ENCODE results near the gene ZNF432. TPM values are rescaled to one million over a fixed set of nuclear protein-coding genes. Genes with fewer than 3 reads are reported as not detected.
A peak's percentile ranks its signal among the peaks of the same experiment; 100 is the strongest.
"Not testable (repeated sequence)": the region's sequence is repeated elsewhere in the genome, so short reads cannot be mapped to it uniquely, and the experiment has no call there.

ZNF432 gene
- total RNA-seq (1 to 10 TPM; 3.1 to 6.4 (median 4.5) TPM), polyA plus RNA-seq (1 to 10 TPM; 3.4 to 6.6 (median 4.2) TPM)
- long read RNA-seq, donor 1, partial matches to known transcripts: 0 of 5 reads
- long read RNA-seq, donor 1, other reads (novel, unspliced or antisense): 1 of 5 reads
- long read RNA-seq, donor 2, partial matches to known transcripts: 0 of 2 reads
- long read RNA-seq, donor 2, other reads (novel, unspliced or antisense): 1 of 2 reads

DNA sequence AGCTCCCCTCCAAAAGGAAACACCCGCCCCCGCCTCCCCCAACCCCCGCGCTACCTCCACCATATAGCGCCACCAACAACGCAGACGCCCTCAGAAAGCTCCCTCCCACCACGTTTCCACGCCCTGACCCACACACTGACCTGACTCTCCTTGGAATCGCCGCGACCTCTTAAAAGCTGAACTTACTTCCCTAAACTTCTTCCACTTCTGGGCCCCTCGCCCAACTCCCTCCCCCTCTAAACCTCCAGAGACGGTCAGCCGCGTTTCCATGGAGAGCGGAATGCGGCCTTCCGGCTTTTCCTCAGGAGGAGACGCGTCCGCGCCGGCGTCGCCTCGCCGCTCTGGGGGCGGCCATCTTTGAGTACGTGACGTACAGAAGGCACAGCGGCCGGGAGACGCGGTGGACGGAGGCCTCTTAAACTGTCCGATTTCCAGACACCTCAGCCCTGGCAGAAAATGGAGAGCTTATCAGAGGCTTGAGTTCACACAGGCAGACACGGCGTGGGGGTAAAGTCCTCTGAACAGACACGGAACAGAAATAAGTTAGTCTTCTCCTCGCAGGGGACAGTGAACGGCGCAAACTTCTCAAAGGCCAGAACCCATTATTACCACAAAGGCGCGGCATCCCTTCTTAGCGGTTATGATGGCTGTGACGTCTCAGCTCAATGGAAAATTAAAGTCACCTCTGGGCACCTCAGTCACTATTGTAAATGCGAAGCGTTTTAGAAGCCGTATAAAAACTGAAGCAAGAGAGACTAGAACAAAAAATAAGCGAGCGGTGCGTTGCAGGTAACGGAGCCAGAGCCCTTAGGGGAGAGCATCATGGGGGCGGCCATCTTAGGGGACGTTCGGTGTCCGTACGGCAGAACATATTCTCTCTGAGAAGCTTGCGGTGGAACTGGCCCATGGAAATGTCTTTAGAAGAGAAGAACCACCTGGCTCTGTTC is at the start of gene ZNF432:
TSS of gene ZNF432 (minus strand) at position 284 of the 947 bp plus-strand sequence. CDS start 1,970 bp downstream, outside the sequence.
- Histone ChIP-seq H3K36me3 (ENCODE audit: insufficient read depth in 1 of 2, low read depth in 1 of 2) (peaks cover 4 to 32% of the 10 kb centered on the region in 2 donors), H3K4me3 (peak within 1 kb of the TSS; percentile 74), H3K27ac (peak within 1 kb of the TSS; percentile 92), H3K4me1 (no peaks in the 10 kb centered on the region), H3K9me3 (peaks cover 47% of the 10 kb centered on the region), H3K27me3 (ENCODE audit: insufficient read depth in 3 of 3, low read length in 2 of 3) (no peaks in the 10 kb centered on the region)
- ATAC-seq (peak; percentile 99), DNase-seq (peak; percentile 96 to 97)
- TF ChIP-seq, protein P1, sequence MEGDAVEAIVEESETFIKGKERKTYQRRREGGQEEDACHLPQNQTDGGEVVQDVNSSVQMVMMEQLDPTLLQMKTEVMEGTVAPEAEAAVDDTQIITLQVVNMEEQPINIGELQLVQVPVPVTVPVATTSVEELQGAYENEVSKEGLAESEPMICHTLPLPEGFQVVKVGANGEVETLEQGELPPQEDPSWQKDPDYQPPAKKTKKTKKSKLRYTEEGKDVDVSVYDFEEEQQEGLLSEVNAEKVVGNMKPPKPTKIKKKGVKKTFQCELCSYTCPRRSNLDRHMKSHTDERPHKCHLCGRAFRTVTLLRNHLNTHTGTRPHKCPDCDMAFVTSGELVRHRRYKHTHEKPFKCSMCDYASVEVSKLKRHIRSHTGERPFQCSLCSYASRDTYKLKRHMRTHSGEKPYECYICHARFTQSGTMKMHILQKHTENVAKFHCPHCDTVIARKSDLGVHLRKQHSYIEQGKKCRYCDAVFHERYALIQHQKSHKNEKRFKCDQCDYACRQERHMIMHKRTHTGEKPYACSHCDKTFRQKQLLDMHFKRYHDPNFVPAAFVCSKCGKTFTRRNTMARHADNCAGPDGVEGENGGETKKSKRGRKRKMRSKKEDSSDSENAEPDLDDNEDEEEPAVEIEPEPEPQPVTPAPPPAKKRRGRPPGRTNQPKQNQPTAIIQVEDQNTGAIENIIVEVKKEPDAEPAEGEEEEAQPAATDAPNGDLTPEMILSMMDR (IDR thresholded peaks at IDR 0.05): no peak
- intact Hi-C loops (cut with DNase I): loop anchor here (2.0 to 5.0 kb wide), 2 partner anchors 20 to 62 kb away; partner anchors contain the start of genes ZNF614 (in 2 of the 2) and ZNF350 (in 1 of the 2)
- WGBS, 3 donors: 1% methylated on average over 60 of the region's 60 CpGs

DNA sequence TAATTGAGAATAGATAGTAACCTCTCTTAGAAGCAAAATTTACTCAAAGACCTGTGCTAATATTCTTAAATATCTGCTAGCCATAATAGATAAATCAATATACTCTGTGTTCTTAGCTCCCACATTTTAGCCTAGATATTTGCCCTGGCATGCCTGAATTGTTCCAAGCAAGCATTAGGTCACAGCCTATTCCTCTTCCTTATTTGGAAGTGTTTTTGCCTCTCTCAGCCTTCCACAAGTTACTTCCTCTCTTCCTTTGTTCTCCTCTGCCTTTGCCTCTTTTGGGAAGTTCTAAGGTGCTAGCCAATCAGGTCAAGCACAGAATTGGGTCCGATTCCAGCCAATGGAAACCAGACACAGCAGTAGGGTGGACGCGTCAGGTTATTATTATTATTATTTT is 47.8 kb upstream of the ZNF432 start:
- Histone ChIP-seq H3K9me3 (peaks cover 38% of the 10 kb centered on the region), H3K4me3 (peak overlapping the region; percentile 98)

DNA sequence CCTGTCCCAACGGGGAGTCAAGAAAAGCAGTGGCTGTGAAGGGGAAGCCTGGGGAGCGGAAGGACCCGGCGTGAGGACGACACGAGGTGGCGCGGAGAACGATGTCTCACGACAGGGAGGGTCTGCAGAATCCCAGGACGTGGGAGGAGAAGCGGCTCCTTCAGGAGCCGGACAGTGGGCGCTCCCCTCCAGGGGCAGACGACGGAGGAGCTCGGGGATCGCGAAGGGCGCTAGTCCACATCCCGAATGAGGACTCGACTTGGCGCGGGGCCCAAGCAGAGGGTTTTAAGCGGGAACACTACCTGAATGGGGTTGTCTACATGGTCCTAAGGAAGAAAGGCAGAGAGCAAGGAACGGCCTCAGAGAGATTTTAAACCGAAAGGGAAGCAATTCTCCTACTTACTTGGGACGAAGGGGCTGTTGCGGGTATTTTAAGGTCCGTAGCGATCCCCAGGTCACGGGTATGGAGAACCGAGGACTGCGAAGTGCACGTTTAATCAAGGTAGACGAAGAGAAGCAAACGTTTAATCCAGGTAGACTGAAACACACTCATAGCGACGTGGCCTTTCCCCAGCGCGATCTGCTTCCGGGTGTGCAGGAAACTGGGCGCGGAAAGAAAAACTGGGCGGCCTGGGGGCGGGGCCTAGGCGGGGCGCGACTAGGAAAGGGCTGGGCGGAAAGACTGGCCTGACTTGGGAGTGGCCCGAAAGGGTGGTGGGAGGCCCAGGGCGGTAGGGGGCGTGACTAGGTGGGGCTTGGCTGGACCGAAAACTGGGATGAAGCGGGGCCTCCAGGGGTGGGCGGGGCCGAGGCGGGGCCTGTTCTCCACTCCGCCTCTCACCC is 46.8 kb upstream of the ZNF432 start, which contains the start of gene ZNF841:
TSS of gene ZNF841 (minus strand) at position 594 of the 843 bp plus-strand sequence. CDS start 10,964 bp downstream, outside the sequence.
- peak; percentile 99 to 100 (median 100) for ATAC-seq
- H3K4me3 ChIP-seq: peak within 1 kb of the TSS; percentile 98
- peaks cover 5% of the 10 kb centered on the region for H3K4me1 ChIP-seq
- peaks cover 0 to 20% of the 10 kb centered on the region in 2 donors for H3K36me3 ChIP-seq (ENCODE audit: insufficient read depth in 1 of 2, low read depth in 1 of 2)
- WGBS, 3 donors: 1% methylated on average over 59 of the region's 59 CpGs
- no peaks in the 10 kb centered on the region for H3K27me3 ChIP-seq (ENCODE audit: insufficient read depth in 3 of 3, low read length in 2 of 3)
- DNase-seq: peak; percentile 96
- H3K27ac ChIP-seq: peak within 1 kb of the TSS; percentile 72
- H3K9me3 ChIP-seq: peaks cover 32% of the 10 kb centered on the region
- TF ChIP-seq, protein P1 (IDR thresholded peaks at IDR 0.05): no peak
- intact Hi-C loops (cut with DNase I): loop anchor here in 1 of 2 donors (5.0 kb wide), 1 partner anchor 43 kb away; no protein-coding TSS in a partner anchor

More for the DNA sequence above, 47.8 kb upstream of the ZNF432 start:
- H3K4me1 ChIP-seq; DNase-seq; ATAC-seq; H3K27me3 ChIP-seq (ENCODE audit: insufficient read depth in 3 of 3, low read length in 2 of 3); H3K27ac ChIP-seq: not testable (repeated sequence)
- intact Hi-C loops (cut with DNase I): loop anchor here in 1 of 2 donors (5.0 kb wide), 1 partner anchor 44 kb away; no protein-coding TSS in a partner anchor
- peaks cover 0 to 20% of the 10 kb centered on the region in 2 donors for H3K36me3 ChIP-seq (ENCODE audit: insufficient read depth in 1 of 2, low read depth in 1 of 2)
- WGBS, 3 donors: 87 to 99% (median 89%) methylated on average over 3 of the region's 3 CpGs

DNA sequence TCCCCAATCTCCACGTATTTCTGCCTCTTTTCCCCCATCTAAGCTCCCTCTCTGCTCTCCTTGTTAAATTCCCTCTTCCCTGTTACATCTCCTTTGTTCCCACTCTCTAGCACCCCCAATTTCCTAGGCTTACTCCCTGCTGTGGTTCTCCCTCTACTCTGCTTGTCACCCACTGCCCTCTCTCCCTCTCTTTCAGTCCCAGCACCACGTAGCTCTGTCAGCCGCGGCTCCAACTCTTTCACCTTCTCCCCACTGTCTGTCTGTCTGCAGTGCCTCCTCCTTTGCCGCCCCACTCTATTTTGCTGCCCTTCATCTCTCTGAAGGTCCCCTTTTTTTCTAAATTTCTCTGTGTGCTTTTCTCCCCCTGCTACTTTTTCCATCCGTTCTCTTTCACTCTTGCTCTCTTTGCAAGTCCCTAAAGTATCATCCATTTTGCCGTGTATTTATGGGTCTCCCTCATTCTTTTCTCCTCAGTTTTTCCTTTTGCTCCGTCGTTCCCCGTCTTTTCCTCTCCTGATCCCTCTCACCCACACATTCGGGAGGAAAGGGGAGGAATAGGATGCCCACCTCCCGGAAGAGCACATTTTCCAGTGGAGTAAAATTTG is 46.0 kb upstream of the ZNF432 start:
- ATAC-seq: no peak

More for the DNA sequence above, 46.0 kb upstream of the ZNF432 start:
- Histone ChIP-seq H3K9me3 (peaks cover 32% of the 10 kb centered on the region), H3K4me3 (peak overlapping the region; percentile 98), H3K27ac (no peak overlapping the region), H3K4me1 (peaks cover 5% of the 10 kb centered on the region), H3K36me3 (ENCODE audit: insufficient read depth in 1 of 2, low read depth in 1 of 2) (peaks cover 0 to 20% of the 10 kb centered on the region in 2 donors), H3K27me3 (ENCODE audit: insufficient read depth in 3 of 3, low read length in 2 of 3) (no peaks in the 10 kb centered on the region)
- intact Hi-C loops (cut with DNase I): loop anchor here in 1 of 2 donors (5.0 kb wide), 1 partner anchor 42 kb away; no protein-coding TSS in a partner anchor
- TF ChIP-seq, protein P1 (IDR thresholded peaks at IDR 0.05): no peak
- 2 to 6% (median 3%) methylated on average over 12 of the region's 12 CpGs for WGBS, 3 donors
- no peak for DNase-seq
